HUES48 (cell line): ENCODE measurements around the gene GRIP2.
"Not testable (repeated sequence)": the region's sequence is repeated elsewhere in the genome, so short reads cannot be mapped to it uniquely, and the experiment has no call there.

Experiments used
- H3K27ac ChIP-seq: one replicate; pipeline ENCODE4 v1.7.0; 2013; ENCODE audit warnings: low read depth, low read length, inconsistent platforms
- H3K27me3 ChIP-seq: 2 replicates; pipeline ENCODE4 v1.6.1; 2013; ENCODE audit warnings: mild to moderate bottlenecking, low read length; ENCODE audit not compliant: control insufficient read depth, insufficient read depth
- H3K36me3 ChIP-seq: 2 replicates; pipeline ENCODE4 v1.6.1; 2013; ENCODE audit warnings: low read length; ENCODE audit not compliant: control insufficient read depth, insufficient read depth
- H3K4me1 ChIP-seq: 2 replicates; pipeline ENCODE4 v1.6.1; 2013; ENCODE audit warnings: mild to moderate bottlenecking, low read length; ENCODE audit not compliant: control insufficient read depth, insufficient read depth
- H3K4me3 ChIP-seq: 2 replicates; pipeline ENCODE4 v1.5.1; 2013; ENCODE audit warnings: mild to moderate bottlenecking, low read depth, low read length
- H3K9ac ChIP-seq: 2 replicates; pipeline ENCODE4 v1.6.1; 2013; ENCODE audit warnings: mild to moderate bottlenecking, low read depth, low read length, moderate library complexity
- H3K9me3 ChIP-seq: 2 replicates; pipeline ENCODE4 v1.6.1; 2013; ENCODE audit warnings: low read length; ENCODE audit not compliant: control insufficient read depth, insufficient read depth

The GRIP2 gene

DNA sequence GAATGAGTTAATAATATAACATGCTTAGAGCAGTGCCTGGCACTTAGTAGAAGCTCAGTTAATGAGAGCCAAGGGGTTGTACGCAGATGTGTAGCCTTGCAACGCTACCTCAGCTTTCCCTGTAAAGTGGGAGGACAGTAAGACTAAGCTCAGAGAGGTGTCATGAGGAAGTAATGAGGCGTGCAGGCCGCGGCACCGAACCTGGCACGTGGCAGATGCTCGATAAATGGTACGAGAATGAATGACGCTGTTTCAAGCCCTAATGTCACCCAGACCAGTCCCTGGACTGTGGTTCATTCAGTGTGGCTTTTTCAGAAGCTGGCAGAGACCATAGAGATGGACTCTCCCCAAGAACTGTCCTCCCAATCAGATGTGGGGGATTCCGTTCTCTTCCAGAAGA lies 21.2 kb downstream of the GRIP2 start:
- Histone ChIP-seq H3K9me3 (no peaks in the 10 kb centered on the region), H3K36me3 (no peaks in the 10 kb centered on the region), H3K27me3 (no peaks in the 10 kb centered on the region), H3K27ac (no peak overlapping the region), H3K4me3 (no peak overlapping the region), H3K9ac (no peak overlapping the region), H3K4me1 (no peaks in the 10 kb centered on the region)

DNA sequence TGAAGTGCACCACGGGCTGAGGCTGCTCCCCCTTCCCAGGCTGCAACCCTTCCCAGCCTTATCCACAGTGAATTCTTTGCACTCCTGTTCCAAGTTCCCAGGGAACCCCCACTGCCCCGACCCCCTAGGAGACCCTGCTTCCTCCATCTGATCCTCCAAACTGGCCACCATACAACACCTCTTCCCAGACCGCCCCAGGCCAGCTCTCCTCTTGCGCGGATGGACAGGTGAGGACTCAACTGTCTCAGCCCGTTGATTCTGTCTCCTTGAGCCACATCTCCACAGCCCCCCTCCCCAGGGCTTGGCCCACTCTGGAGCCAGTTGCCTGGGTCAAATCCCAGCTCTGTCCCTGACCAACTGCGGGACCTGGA lies 21.7 kb downstream of the GRIP2 start:
- H3K36me3 ChIP-seq, result no peaks in the 10 kb centered on the region
- no peak overlapping the region for H3K9ac ChIP-seq
- no peak overlapping the region for H3K4me3 ChIP-seq
- H3K27ac ChIP-seq, result no peak overlapping the region
- H3K9me3 ChIP-seq, result no peaks in the 10 kb centered on the region
- H3K4me1 ChIP-seq, result no peaks in the 10 kb centered on the region
- H3K27me3 ChIP-seq, result no peaks in the 10 kb centered on the region

DNA sequence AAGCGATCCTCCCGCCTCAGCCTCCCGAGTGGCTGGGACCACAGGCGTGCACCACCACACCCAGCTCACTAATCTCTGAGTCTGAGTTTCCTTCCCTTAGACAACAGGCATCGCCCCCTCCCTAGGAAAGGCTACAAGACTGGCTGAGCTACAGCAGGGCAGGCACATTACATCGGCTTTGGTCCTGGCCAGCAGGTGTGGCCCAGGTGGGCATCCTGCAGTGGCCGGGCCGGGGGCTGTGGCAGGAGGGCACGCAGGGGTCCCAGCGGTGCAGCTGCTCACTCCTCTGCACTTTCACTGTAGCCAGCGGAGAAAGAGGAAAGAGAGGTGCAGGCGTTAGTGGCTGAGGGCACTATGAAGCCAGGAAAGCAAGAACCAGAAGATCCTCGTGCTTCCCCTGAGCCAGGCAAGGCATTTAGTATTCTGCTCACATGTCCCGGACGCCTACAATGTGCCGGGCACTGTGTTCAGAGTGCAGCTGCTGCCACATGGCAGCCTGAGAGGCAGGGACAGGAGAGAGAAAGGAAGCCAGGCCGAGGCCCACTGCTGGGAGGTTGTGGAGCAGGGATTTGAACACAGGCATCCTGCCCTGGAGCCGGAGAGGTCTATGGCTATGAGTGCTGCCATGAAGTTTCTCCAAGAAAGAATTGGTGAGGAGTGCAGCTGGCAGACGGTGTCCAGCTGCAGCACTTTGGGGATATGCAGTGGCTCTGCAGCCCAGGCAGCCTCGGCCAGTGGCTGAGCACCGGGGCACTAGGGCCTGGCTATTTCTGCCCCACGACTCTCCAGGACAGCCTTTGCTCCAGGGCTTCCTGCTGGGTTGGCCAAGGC lies 22.3 kb downstream of the GRIP2 start:
- Histone ChIP-seq H3K27me3 (no peaks in the 10 kb centered on the region), H3K36me3 (no peaks in the 10 kb centered on the region), H3K4me3 (no peak overlapping the region), H3K4me1 (no peaks in the 10 kb centered on the region), H3K9me3 (no peaks in the 10 kb centered on the region), H3K27ac (no peak overlapping the region), H3K9ac (no peak overlapping the region)

DNA sequence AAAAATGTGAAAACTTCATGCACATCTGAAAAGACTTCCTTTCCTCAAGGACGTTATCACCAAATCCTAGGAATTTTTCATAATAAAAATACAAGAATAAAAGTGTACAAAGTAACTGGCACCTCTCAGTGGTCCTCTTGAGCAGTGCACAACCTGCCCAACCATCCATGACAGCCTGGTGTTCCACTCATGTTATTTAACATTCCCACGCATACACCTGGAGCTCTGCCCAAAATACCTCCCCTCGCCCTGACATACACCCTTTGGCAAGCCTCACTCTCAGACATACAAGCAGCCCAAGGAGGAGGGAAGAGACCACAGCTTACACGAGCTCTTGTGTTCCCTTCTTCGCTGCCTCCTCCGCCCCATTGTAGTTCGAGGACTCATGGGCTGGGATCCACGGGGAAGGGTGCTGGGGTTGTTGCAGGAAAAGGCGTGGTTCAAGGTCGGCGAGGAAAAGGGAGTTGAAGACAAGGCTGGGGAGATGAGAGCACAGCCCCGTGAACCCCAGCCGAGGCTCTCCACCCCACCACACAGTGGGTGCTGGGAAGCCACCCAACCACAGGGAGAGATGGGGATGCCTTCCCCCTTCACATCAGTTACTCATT lies 23.3 kb downstream of the GRIP2 start:
- Histone ChIP-seq H3K4me1 (no peaks in the 10 kb centered on the region), H3K36me3 (no peaks in the 10 kb centered on the region), H3K4me3 (no peak overlapping the region), H3K9me3 (no peaks in the 10 kb centered on the region), H3K27ac (no peak overlapping the region), H3K27me3 (no peaks in the 10 kb centered on the region), H3K9ac (no peak overlapping the region)

DNA sequence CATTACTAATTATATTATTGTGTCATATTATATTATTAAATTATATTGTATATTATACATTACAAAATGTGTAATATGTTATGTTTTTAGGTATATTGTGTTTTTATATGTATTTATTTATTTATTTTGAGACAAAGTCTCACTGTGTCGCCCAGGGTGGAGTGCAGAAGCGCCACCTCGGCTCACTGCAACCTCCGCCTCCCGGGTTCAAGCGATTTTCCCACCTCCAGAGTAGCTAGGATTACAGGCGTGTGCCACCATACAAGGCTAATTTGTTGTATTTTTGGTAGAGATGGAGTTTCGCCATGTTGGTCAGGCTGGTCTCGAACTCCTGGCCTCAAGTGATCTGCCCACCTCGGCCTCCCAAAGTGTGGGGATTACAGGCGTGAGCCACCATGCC lies 24.6 kb downstream of the GRIP2 start:
- not testable (repeated sequence) for H3K27ac ChIP-seq, H3K36me3 ChIP-seq, H3K4me3 ChIP-seq, H3K27me3 ChIP-seq, H3K9ac ChIP-seq, H3K9me3 ChIP-seq, H3K4me1 ChIP-seq

DNA sequence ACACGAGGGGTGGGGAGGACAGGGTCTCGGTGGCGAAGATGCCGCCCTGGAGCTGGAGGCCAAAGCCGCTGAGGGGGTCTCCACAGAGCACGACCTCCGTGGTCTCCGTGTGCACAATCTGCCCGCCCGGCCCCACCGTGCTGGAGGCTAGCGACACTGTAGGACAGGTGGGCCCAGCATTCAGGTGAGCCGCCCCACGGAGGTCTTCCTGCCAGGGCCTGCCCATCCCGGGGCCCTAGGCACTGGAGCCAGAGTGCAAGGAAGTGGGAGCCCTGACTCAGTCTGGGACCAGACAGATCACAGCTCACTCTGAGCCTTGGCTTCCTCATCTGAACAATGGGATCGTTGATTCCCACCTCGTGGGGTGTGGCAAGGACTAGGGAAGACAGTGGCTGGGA lies 25.8 kb downstream of the GRIP2 start:
- no peak overlapping the region for H3K4me3 ChIP-seq
- peaks cover 2% of the 10 kb centered on the region; the same call in 1 of the 2 replicates for H3K4me1 ChIP-seq
- H3K9me3 ChIP-seq, result no peaks in the 10 kb centered on the region
- H3K9ac ChIP-seq, result no peak overlapping the region
- no peaks in the 10 kb centered on the region for H3K36me3 ChIP-seq
- no peak overlapping the region for H3K27ac ChIP-seq
- H3K27me3 ChIP-seq, result no peaks in the 10 kb centered on the region

DNA sequence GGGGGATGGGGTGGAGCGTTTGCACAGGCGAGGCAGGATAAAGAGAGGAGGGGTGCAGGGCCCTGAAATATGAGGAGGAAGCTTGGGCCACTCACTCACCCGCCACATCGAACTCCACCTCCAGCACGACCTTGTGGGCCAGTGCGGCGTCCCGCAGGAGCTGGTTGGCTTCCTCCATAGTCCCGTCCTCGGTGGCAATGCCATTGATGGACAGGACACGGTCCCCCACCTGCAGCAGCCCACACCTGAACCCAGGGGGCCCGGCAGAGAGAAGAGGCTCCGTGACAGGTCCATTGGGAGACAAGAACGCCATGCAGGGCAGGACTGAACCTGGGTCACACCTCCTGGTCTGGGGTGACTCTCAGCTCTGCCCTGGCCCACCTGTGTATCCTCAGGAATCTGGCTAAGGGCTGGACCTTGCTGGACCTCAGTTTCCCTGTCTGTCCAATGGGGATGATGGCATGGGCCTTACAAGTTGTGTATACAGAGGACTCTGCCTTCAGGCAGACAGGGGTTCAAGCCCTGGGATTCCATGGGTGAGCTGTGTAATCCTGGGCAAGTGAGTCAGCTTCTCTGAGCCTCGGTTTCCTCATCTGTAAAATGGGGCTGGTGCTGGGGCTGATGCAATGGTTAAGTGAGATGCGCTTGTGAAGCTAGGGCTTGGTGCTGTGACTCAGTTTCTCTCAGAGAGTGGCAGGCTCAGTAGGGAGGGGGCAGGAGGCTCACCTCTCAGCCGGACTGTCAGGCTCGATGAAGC lies 26.4 kb downstream of the GRIP2 start:
- Histone ChIP-seq H3K27ac (no peak overlapping the region), H3K27me3 (no peaks in the 10 kb centered on the region), H3K4me3 (no peak overlapping the region), H3K36me3 (no peaks in the 10 kb centered on the region), H3K9ac (no peak overlapping the region), H3K4me1 (peaks cover 5% of the 10 kb centered on the region; the same call in 1 of the 2 replicates), H3K9me3 (no peaks in the 10 kb centered on the region)

DNA sequence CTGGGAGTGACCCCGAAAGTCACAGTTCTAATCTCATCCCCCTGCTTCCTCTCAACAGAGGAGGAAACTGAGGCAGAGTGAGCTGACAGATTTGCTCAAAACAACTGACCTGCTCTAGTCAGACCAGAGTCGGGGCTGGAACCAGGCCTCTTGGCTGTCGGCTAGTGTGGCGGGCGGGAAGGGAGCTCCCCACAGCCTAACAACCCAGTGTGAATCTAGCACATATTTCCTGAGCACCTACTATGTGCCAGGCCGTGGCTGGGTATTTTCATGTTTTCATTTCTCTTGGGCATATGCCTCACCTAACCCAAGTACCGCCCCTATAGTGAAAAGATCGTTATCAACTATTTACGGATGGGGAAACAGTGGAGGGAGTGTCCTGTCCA lies 27.2 kb downstream of the GRIP2 start:
- Histone ChIP-seq H3K27me3 (no peaks in the 10 kb centered on the region), H3K4me1 (peaks cover 5% of the 10 kb centered on the region; the same call in 1 of the 2 replicates)

DNA sequence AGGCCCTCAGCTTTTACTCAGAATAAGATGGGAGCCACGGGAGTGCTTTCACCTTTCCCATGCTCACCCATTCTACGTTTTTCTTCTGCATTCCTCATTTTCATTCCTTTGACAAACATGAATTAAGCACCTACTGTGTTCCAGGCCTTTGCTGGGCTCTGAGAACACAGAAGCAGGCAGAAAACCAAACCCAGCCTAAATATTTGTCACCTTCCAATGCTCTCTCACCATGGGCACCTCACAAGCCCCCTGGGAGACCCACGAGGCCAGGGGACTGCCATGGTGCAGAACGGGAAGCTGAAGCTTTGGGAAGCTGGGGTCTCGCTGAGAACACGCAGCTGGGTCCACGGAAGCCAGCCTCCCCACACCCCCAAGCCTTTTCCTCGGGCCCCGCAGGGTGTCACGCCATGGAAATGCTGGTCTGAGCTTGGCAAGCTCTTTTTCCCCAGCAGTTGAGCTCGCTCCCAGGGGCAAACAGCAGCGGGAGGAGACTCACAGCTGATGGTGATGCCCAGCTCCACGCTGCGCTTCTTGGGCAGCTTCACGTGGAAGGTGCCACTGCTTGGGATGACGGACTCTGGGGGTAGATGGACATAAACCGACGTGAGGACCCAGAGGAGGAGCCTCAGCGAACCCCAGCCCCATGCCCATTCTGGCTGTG lies 27.7 kb downstream of the GRIP2 start:
- Histone ChIP-seq H3K27me3 (no peaks in the 10 kb centered on the region), H3K4me3 (no peak overlapping the region), H3K9ac (no peak overlapping the region), H3K4me1 (peaks cover 5% of the 10 kb centered on the region; the same call in 1 of the 2 replicates), H3K9me3 (no peaks in the 10 kb centered on the region), H3K36me3 (no peaks in the 10 kb centered on the region), H3K27ac (no peak overlapping the region)

More for the DNA sequence above, 27.2 kb downstream of the GRIP2 start:
- Histone ChIP-seq H3K27ac (no peak overlapping the region), H3K9ac (no peak overlapping the region), H3K9me3 (no peaks in the 10 kb centered on the region), H3K4me3 (no peak overlapping the region), H3K36me3 (no peaks in the 10 kb centered on the region)

DNA sequence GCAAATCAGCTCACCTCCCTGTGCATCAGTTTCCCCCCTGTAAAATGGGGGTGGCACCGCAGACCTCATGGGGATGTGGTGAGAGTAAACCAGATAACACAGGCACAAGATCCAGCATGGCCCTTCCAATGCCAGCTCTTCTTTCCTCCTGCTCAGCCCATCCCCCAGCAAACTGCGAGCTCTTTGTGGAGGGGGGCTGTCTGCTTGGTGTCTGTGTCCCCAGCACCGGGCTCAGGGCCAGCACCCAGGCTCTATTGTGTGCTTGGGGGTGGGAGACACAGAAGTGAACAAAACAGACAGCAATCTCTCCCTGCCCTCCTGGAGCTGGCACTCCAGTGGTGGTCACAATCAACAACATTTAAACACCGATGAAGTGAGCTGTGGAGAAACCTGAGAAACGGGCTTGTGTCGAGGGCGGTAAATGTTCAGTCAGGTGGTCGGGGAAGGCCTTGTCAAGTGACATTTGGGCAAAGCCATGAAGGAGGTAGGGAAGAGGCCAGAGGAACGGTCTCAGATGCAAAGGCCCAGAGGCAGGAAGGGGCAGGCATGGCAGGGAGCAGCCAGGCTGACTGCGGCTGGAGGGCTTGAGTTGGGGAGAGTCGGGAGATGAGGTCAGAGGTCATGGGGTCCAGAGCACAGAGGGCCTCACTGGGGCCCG lies 28.4 kb downstream of the GRIP2 start:
- H3K4me1 ChIP-seq, result peaks cover 5% of the 10 kb centered on the region; the same call in 1 of the 2 replicates
- H3K4me3 ChIP-seq, result no peak overlapping the region
- H3K36me3 ChIP-seq, result no peaks in the 10 kb centered on the region
- no peak overlapping the region for H3K9ac ChIP-seq
- no peak overlapping the region for H3K27ac ChIP-seq
- H3K9me3 ChIP-seq, result no peaks in the 10 kb centered on the region
- no peaks in the 10 kb centered on the region for H3K27me3 ChIP-seq
